OCI-LY7 (cell line): ENCODE measurements around the gene CD37. TPM values are rescaled to one million over a fixed set of nuclear protein-coding genes. Genes with fewer than 3 reads are reported as not detected.

Experiments
- BruUV-seq: library from RNA; stranded (reverse); fragments of 400-500 nt; replicated peaks from 2 replicates; lab custom pipeline; 2021; lab: Mats Ljungman, UMichigan
- CTCF ChIA-PET: fragments of 300-600 bp; sonication (Branson Sonifier 250); formaldehyde crosslinking; loops from one replicate; lab custom pipeline; 2022; ENCODE audit warnings: antibody characterized with exemption; ENCODE audit not compliant: unreplicated experiment; lab: Charles Lee
- POLR2A ChIA-PET: fragments of 300-600 bp; sonication (Branson Sonifier 250); formaldehyde crosslinking; loops from one replicate; lab custom pipeline; 2022; ENCODE audit warnings: antibody characterized with exemption; lab: Charles Lee
- DNase-seq: peaks from one replicate; pipeline ENCODE4 v3.0.0-alpha.2; 2015; ENCODE audit warnings: low spot score
- H2AFZ ChIP-seq: fragments of 200-600 bp; sonication (generic), shearing (Covaris generic); 2 replicates; pipeline ENCODE4 v1.6.1; 2014; ENCODE audit warnings: mild to moderate bottlenecking, antibody characterized with exemption, low read length, moderate library complexity
- H3K27ac ChIP-seq: fragments of 200-600 bp; sonication (generic); 2 replicates; pipeline ENCODE4 v1.5.1; 2014; ENCODE audit warnings: mixed run types, low read depth, mild to moderate bottlenecking, moderate library complexity, low read length, inconsistent platforms; ENCODE audit not compliant: poor library complexity, severe bottlenecking
- H3K36me3 ChIP-seq: fragments of 200-600 bp; sonication (generic); 2 replicates; pipeline ENCODE4 v1.6.1; 2014; ENCODE audit warnings: mild to moderate bottlenecking, antibody characterized with exemption, low read length, moderate library complexity, mixed read lengths; ENCODE audit not compliant: insufficient read depth
- H3K4me1 ChIP-seq: fragments of 200-600 bp; sonication (generic); 2 replicates; pipeline ENCODE4 v1.5.1; 2014; ENCODE audit warnings: mild to moderate bottlenecking, low read length; ENCODE audit not compliant: insufficient read depth, poor library complexity, severe bottlenecking
- H3K4me2 ChIP-seq: fragments of 200-600 bp; sonication (generic); 2 replicates; pipeline ENCODE4 v1.6.1; 2014; ENCODE audit warnings: mild to moderate bottlenecking, low read length
- H3K4me3 ChIP-seq: fragments of 200-600 bp; sonication (generic); 2 replicates; pipeline ENCODE4 v1.5.1; 2014; ENCODE audit warnings: mild to moderate bottlenecking, low read depth, low read length; ENCODE audit not compliant: poor library complexity, severe bottlenecking
- H3K79me2 ChIP-seq: fragments of 200-600 bp; sonication (generic); 2 replicates; pipeline ENCODE4 v1.6.1; 2016; ENCODE audit warnings: low read depth, mild to moderate bottlenecking, low read length, moderate library complexity, mixed read lengths; ENCODE audit not compliant: insufficient read depth
- H3K9me2 ChIP-seq: fragments of 200-600 bp; sonication (generic); 2 replicates; pipeline ENCODE4 v1.6.1; 2016; ENCODE audit warnings: mild to moderate bottlenecking, low read length, mixed read lengths; ENCODE audit not compliant: insufficient read depth
- H3K9me3 ChIP-seq: fragments of 200-600 bp; sonication (generic); 2 replicates; pipeline ENCODE4 v1.6.1; 2014; ENCODE audit warnings: mild to moderate bottlenecking, mixed run types, low read length, mixed read lengths
- H4K20me1 ChIP-seq: fragments of 200-600 bp; sonication (generic); 2 replicates; pipeline ENCODE4 v1.6.1; 2014; ENCODE audit warnings: mild to moderate bottlenecking, antibody characterized with exemption, low read length, moderate library complexity, mixed read lengths; ENCODE audit not compliant: insufficient read depth
- CTCF ChIP-seq: fragments of 200-600 bp; sonication (generic); conservative IDR thresholded peaks from 2 replicates; pipeline ENCODE4 v1.5.1; 2014; ENCODE audit warnings: mild to moderate bottlenecking, antibody characterized with exemption, low read length, moderate library complexity, mixed read lengths
- EZH2phosphoT487 ChIP-seq: fragments of 200-600 bp; sonication (generic); IDR thresholded peaks from 2 replicates; pipeline ENCODE4 v1.6.1; 2018; ENCODE audit warnings: low read depth, borderline replicate concordance, mild to moderate bottlenecking, mixed run types, antibody characterized with exemption, low read length, moderate library complexity, mixed read lengths
- intact Hi-C: fragments of 100-400 bp; cut with micrococcal nuclease; formaldehyde crosslinking; loops from one replicate; pipeline ENCODE4 v1.10.0; 2022; ENCODE audit not compliant: unreplicated experiment
- total RNA-seq, 2 experiments: library from RNA; depleted of rRNA in 1 of 2; stranded (reverse); fragments of >200 nt in 1 of 2; shearing (Covaris generic) in 1 of 2; gene quantifications; 2 replicates each; pipeline ENCODE4 v1.2.3, GENCODE V29; 2014 to 2022

The CD37 gene
- total RNA-seq, 2 experiments from 2014 or later, result 219 to 279 TPM

GRCh38 chr19:49338023-49338677 is 2.9 kb downstream of the CD37 start:
- no peaks in the 10 kb centered on the region for H3K9me3 ChIP-seq
- H3K4me3 ChIP-seq, result peak overlapping the region; percentile 76
- BruUV-seq, result no TSS peak
- peak overlapping the region; percentile 98 for H3K27ac ChIP-seq
- H3K36me3 ChIP-seq, result peaks cover 63% of the 10 kb centered on the region
- H3K4me2 ChIP-seq, result peak overlapping the region; percentile 100
- CTCF ChIA-PET, result no interaction called here
- H3K9me2 ChIP-seq, result no peaks in the 10 kb centered on the region
- H4K20me1 ChIP-seq, result peaks cover 10% of the 10 kb centered on the region; the same call in 1 of the 2 replicates
- H3K79me2 ChIP-seq, result peaks cover 37% of the 10 kb centered on the region
- peak; percentile 69 for DNase-seq
- H2AFZ ChIP-seq, result no peak overlapping the region
- peaks cover 69% of the 10 kb centered on the region for H3K4me1 ChIP-seq
- POLR2A ChIA-PET, result interaction anchor here (0.6 to 1.9 kb wide), 4 partner anchors 10 to 65 kb away, joined by 3 to 4 read pairs (median 4); partner anchors contain the start of gene KASH5
- intact Hi-C loops, result loop anchor here (10.0 kb wide), 1 partner anchor 107 kb away; the partner anchor contains the start of gene SLC17A7
- TF ChIP-seq CTCF (no peak), EZH2phosphoT487 (no peak)

- peaks cover 10% of the 10 kb centered on the region; the same call in 1 of the 2 replicates for H4K20me1 ChIP-seq
- peak; percentile 94 for DNase-seq
- peaks cover 64% of the 10 kb centered on the region for H3K4me1 ChIP-seq
- H2AFZ ChIP-seq, result no peak overlapping the region
- TF ChIP-seq EZH2phosphoT487, result no peak
- TF ChIP-seq CTCF, result 0 out of 2 replicates have a peak, but pooled peaks have one; percentile 13
- H3K9me2 ChIP-seq, result no peaks in the 10 kb centered on the region
- peak overlapping the region; percentile 100 for H3K4me2 ChIP-seq
- peak overlapping the region; percentile 76 for H3K4me3 ChIP-seq
- H3K9me3 ChIP-seq, result no peaks in the 10 kb centered on the region
- POLR2A ChIA-PET, result interaction anchor here (1.1 to 1.7 kb wide), 2 partner anchors 10 to 52 kb away, joined by 3 to 4 read pairs; no protein-coding TSS in a partner anchor
- peaks cover 65% of the 10 kb centered on the region for H3K36me3 ChIP-seq
- peak overlapping the region; percentile 98 for H3K27ac ChIP-seq
- peaks cover 37% of the 10 kb centered on the region for H3K79me2 ChIP-seq
- CTCF ChIA-PET, result no interaction called here
- no TSS peak for BruUV-seq
- intact Hi-C loops, result loop anchor here (10.0 kb wide), 1 partner anchor 106 kb away; the partner anchor contains the start of gene SLC17A7
Measured at GRCh38 chr19:49338691-49339300, 3.6 kb downstream of the CD37 start.
